Measurements from ENCODE around the gene ADAMTS6.

Gene ADAMTS6

DNA sequence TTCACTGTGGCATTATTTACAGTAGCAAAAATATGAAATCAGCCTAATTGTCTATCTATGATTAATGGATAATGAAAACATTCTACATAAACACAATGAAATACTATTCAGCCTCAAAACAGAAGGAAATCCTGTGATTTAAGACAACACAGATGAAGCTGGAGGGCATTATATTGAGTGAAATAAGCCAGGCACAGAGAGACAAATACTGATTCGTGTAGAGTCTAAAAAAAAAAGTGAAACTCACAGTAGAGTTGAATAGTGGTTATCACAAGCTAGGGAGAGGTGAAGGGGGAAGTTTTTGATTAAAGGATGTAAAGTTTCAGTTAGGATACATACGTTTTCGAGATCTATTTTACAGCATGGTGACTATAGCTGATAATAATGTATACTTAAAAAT lies 122.2 kb downstream of the ADAMTS6 start:
- no peak for DNase-seq
- no peaks in the 10 kb centered on the region for H3K4me1 ChIP-seq (ENCODE audit: control extremely low read depth in 1 of 4, control insufficient read depth in 4 of 4, insufficient read depth in 4 of 4, low read length in 3 of 4)
- ChIA-PET CTCF (no interaction called here), POLR2A (interaction anchor here (0.6 kb wide), 1 partner anchor 211 kb away, joined by 4 read pairs; no protein-coding TSS in a partner anchor)
- H3K9me3 ChIP-seq (ENCODE audit: control extremely low read depth in 1 of 5, control insufficient read depth in 4 of 5, insufficient read depth in 2 of 5, low read depth in 1 of 5, low read length in 4 of 5), result no peaks in the 10 kb centered on the region
- no peak overlapping the region for H3K4me3 ChIP-seq (ENCODE audit: control insufficient read depth in 1 of 7, extremely low read depth in 1 of 7, insufficient read depth in 4 of 7, low read depth in 2 of 7, low read length in 6 of 7)
- H3K27me3 ChIP-seq (replicated peaks in 2 of 5; ENCODE audit: control insufficient read depth in 4 of 5, insufficient read depth in 5 of 5, low read length in 4 of 5), result no peaks in the 10 kb centered on the region
- 83% methylated on average over 1 of the region's 3 CpGs for WGBS (ENCODE audit: insufficient coverage)
- no peaks in the 10 kb centered on the region for H3K36me3 ChIP-seq (ENCODE audit: control insufficient read depth in 4 of 4, insufficient read depth in 4 of 4, low read length in 3 of 4)
- no peak overlapping the region for H3K27ac ChIP-seq (ENCODE audit: insufficient read depth in 1 of 2, low read depth in 1 of 2, low read length in 2 of 2, poor library complexity in 1 of 2, severe bottlenecking in 2 of 2)

DNA sequence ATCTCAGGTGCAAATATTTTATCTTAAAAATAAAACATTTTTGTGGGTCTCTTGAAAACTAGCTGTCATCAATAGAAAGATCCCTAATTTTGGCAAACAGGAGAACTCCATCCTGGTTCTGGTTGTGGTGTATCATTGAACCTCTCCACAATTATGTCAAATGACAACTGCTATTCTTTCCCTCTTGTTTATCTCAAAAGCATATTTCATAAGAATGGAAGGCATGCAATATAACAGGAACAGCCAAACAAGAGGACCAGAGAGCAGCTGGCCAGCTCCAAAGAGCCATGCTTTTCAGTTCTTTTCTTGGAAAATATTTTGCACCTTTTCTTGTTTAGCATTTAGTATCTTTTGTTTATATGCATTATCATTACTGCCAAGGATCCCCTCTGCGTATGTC lies 125.4 kb downstream of the ADAMTS6 start:
- Histone ChIP-seq H3K4me1 (ENCODE audit: control extremely low read depth in 1 of 4, control insufficient read depth in 4 of 4, insufficient read depth in 4 of 4, low read length in 3 of 4) (no peaks in the 10 kb centered on the region), H3K36me3 (ENCODE audit: control insufficient read depth in 4 of 4, insufficient read depth in 4 of 4, low read length in 3 of 4) (no peaks in the 10 kb centered on the region), H3K27me3 (replicated peaks in 2 of 5; ENCODE audit: control insufficient read depth in 4 of 5, insufficient read depth in 5 of 5, low read length in 4 of 5) (no peaks in the 10 kb centered on the region), H3K9me3 (ENCODE audit: control extremely low read depth in 1 of 5, control insufficient read depth in 4 of 5, insufficient read depth in 2 of 5, low read depth in 1 of 5, low read length in 4 of 5) (no peaks in the 10 kb centered on the region), H3K27ac (ENCODE audit: insufficient read depth in 1 of 2, low read depth in 1 of 2, low read length in 2 of 2, poor library complexity in 1 of 2, severe bottlenecking in 2 of 2) (no peak overlapping the region), H3K4me3 (ENCODE audit: control insufficient read depth in 1 of 7, extremely low read depth in 1 of 7, insufficient read depth in 4 of 7, low read depth in 2 of 7, low read length in 6 of 7) (no peak overlapping the region)
- DNase-seq, result no peak
- WGBS (ENCODE audit: insufficient coverage), result no CpG with 5 or more reads among the region's 1 CpG
- ChIA-PET CTCF (no interaction called here), POLR2A (no interaction called here)

DNA sequence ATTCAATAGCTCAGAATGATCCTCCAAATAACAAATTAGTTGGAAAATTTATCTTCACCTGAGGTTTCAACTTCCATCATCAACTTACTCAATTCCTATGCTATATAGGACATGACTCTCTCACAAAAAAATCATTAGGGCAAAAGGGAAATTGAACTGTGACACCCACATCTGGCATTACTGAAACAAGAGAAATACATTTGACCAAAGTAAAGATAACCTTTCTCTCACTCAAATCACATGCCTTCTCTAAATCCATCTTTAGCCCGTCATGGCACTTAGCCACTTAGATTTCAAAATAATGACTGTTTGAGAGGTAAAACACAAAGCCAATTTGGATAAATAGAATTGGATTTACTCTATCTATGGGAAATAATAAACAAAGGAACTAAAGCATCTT lies 126.4 kb downstream of the ADAMTS6 start:
- no CpG with 5 or more reads among the region's 1 CpG for WGBS (ENCODE audit: insufficient coverage)
- no peaks in the 10 kb centered on the region for H3K36me3 ChIP-seq (ENCODE audit: control insufficient read depth in 4 of 4, insufficient read depth in 4 of 4, low read length in 3 of 4)
- H3K27ac ChIP-seq (ENCODE audit: insufficient read depth in 1 of 2, low read depth in 1 of 2, low read length in 2 of 2, poor library complexity in 1 of 2, severe bottlenecking in 2 of 2), result no peak overlapping the region
- H3K9me3 ChIP-seq (ENCODE audit: control extremely low read depth in 1 of 5, control insufficient read depth in 4 of 5, insufficient read depth in 2 of 5, low read depth in 1 of 5, low read length in 4 of 5), result no peaks in the 10 kb centered on the region
- H3K27me3 ChIP-seq (replicated peaks in 2 of 5; ENCODE audit: control insufficient read depth in 4 of 5, insufficient read depth in 5 of 5, low read length in 4 of 5), result no peaks in the 10 kb centered on the region
- DNase-seq, result no peak
- no peaks in the 10 kb centered on the region for H3K4me1 ChIP-seq (ENCODE audit: control extremely low read depth in 1 of 4, control insufficient read depth in 4 of 4, insufficient read depth in 4 of 4, low read length in 3 of 4)
- POLR2A ChIA-PET, result no interaction called here
- CTCF ChIA-PET, result no interaction called here
- H3K4me3 ChIP-seq (ENCODE audit: control insufficient read depth in 1 of 7, extremely low read depth in 1 of 7, insufficient read depth in 4 of 7, low read depth in 2 of 7, low read length in 6 of 7), result no peak overlapping the region

DNA sequence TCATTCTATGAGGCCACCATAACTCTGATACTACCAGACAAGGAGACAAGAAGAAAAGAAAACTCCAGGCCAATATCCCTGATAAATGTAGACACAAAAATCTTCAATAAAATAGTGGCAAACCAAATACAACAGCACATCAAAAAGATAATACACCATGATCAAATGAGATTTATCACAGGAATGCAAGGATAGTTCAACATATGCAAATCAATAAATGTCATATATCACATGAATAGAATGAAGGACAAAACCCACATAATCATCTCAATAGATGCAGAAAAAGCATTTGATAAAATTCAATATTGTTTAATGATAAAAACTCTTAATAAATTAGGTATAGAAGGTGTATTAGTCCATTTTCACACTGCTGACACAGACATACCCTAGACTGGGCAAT lies 139.9 kb downstream of the ADAMTS6 start:
- no peak overlapping the region for H3K4me3 ChIP-seq (ENCODE audit: control insufficient read depth in 1 of 7, extremely low read depth in 1 of 7, insufficient read depth in 4 of 7, low read depth in 2 of 7, low read length in 6 of 7)
- POLR2A ChIA-PET, result no interaction called here
- CTCF ChIA-PET, result no interaction called here
- DNase-seq, result no peak
- H3K4me1 ChIP-seq (ENCODE audit: control extremely low read depth in 1 of 4, control insufficient read depth in 4 of 4, insufficient read depth in 4 of 4, low read length in 3 of 4), result no peaks in the 10 kb centered on the region
- H3K27ac ChIP-seq (ENCODE audit: insufficient read depth in 1 of 2, low read depth in 1 of 2, low read length in 2 of 2, poor library complexity in 1 of 2, severe bottlenecking in 2 of 2), result no peak overlapping the region
- no peaks in the 10 kb centered on the region for H3K27me3 ChIP-seq (replicated peaks in 2 of 5; ENCODE audit: control insufficient read depth in 4 of 5, insufficient read depth in 5 of 5, low read length in 4 of 5)
- peaks cover 0 to 13% (median 0%) of the 10 kb centered on the region in 5 experiments for H3K9me3 ChIP-seq (ENCODE audit: control extremely low read depth in 1 of 5, control insufficient read depth in 4 of 5, insufficient read depth in 2 of 5, low read depth in 1 of 5, low read length in 4 of 5)
- H3K36me3 ChIP-seq (ENCODE audit: control insufficient read depth in 4 of 4, insufficient read depth in 4 of 4, low read length in 3 of 4), result no peaks in the 10 kb centered on the region

DNA sequence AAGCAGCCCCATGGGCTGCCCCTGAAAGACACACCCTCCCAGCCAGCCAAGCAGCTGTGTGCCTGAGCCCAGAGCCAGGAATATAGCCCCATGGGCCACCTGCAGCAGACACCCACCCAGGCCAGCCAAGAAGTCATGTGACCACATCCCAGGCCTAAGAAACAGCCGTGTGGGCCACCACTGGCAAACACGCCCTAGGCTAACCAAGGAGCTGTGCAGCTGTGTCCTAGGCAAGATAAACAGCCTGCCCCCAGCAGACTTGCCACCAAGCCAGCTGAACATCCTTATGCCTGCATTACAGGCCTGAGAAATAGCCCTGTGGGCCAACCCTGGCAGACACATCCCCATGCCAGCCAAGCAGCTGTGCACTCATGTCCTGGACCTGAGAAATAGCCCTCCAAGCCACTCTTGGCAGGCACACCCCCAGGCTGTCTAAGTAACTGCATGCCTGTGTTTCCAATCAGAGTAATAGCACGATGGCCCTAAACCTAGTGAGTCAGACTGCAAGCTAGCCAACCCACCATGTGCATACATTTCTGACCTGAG lies 143.0 kb downstream of the ADAMTS6 start:
- 93% methylated on average over 3 of the region's 3 CpGs for WGBS (ENCODE audit: insufficient coverage)

DNA sequence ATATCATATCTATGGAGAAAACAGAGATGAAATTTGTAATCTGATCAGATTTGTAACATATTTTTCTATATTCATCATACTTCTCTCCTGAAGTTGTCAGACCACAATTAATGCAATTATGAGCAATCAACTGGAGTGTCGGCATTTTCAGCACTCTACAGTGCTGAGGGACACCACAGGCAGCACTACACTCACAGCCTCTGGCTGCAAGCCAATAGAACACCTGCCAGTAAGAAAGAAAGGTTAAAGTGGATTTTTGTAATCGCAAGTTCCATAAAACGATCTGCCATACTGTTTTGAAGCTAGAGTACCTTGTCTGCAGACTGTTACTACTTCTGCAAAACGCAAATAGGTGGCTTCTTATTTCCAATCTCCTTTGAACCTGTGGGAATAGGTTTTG lies 147.6 kb downstream of the ADAMTS6 start:
- POLR2A ChIA-PET, result interaction anchor here (0.6 kb wide), 1 partner anchor 20 kb away, joined by 3 read pairs; no protein-coding TSS in a partner anchor
- Histone ChIP-seq H3K9me3 (ENCODE audit: control extremely low read depth in 1 of 5, control insufficient read depth in 4 of 5, insufficient read depth in 2 of 5, low read depth in 1 of 5, low read length in 4 of 5) (peaks cover 0 to 2% (median 0%) of the 10 kb centered on the region in 5 experiments), H3K27me3 (replicated peaks in 2 of 5; ENCODE audit: control insufficient read depth in 4 of 5, insufficient read depth in 5 of 5, low read length in 4 of 5) (no peaks in the 10 kb centered on the region), H3K36me3 (ENCODE audit: control insufficient read depth in 4 of 4, insufficient read depth in 4 of 4, low read length in 3 of 4) (no peaks in the 10 kb centered on the region), H3K4me1 (ENCODE audit: control extremely low read depth in 1 of 4, control insufficient read depth in 4 of 4, insufficient read depth in 4 of 4, low read length in 3 of 4) (no peaks in the 10 kb centered on the region), H3K27ac (ENCODE audit: insufficient read depth in 1 of 2, low read depth in 1 of 2, low read length in 2 of 2, poor library complexity in 1 of 2, severe bottlenecking in 2 of 2) (no peak overlapping the region), H3K4me3 (ENCODE audit: control insufficient read depth in 1 of 7, extremely low read depth in 1 of 7, insufficient read depth in 4 of 7, low read depth in 2 of 7, low read length in 6 of 7) (no peak overlapping the region)
- CTCF ChIA-PET, result no interaction called here
- WGBS (ENCODE audit: insufficient coverage), result 93% methylated on average over 4 of the region's 4 CpGs
- no peak for DNase-seq

More for the DNA sequence above, 143.0 kb downstream of the ADAMTS6 start:
- Histone ChIP-seq H3K36me3 (ENCODE audit: control insufficient read depth in 4 of 4, insufficient read depth in 4 of 4, low read length in 3 of 4) (no peaks in the 10 kb centered on the region), H3K27me3 (replicated peaks in 2 of 5; ENCODE audit: control insufficient read depth in 4 of 5, insufficient read depth in 5 of 5, low read length in 4 of 5) (no peaks in the 10 kb centered on the region), H3K27ac (ENCODE audit: insufficient read depth in 1 of 2, low read depth in 1 of 2, low read length in 2 of 2, poor library complexity in 1 of 2, severe bottlenecking in 2 of 2) (no peak overlapping the region), H3K9me3 (ENCODE audit: control extremely low read depth in 1 of 5, control insufficient read depth in 4 of 5, insufficient read depth in 2 of 5, low read depth in 1 of 5, low read length in 4 of 5) (peaks cover 0 to 11% (median 0%) of the 10 kb centered on the region in 5 experiments), H3K4me3 (ENCODE audit: control insufficient read depth in 1 of 7, extremely low read depth in 1 of 7, insufficient read depth in 4 of 7, low read depth in 2 of 7, low read length in 6 of 7) (no peak overlapping the region), H3K4me1 (ENCODE audit: control extremely low read depth in 1 of 4, control insufficient read depth in 4 of 4, insufficient read depth in 4 of 4, low read length in 3 of 4) (no peaks in the 10 kb centered on the region)
- DNase-seq, result no peak
- POLR2A ChIA-PET, result no interaction called here
- CTCF ChIA-PET, result no interaction called here

DNA sequence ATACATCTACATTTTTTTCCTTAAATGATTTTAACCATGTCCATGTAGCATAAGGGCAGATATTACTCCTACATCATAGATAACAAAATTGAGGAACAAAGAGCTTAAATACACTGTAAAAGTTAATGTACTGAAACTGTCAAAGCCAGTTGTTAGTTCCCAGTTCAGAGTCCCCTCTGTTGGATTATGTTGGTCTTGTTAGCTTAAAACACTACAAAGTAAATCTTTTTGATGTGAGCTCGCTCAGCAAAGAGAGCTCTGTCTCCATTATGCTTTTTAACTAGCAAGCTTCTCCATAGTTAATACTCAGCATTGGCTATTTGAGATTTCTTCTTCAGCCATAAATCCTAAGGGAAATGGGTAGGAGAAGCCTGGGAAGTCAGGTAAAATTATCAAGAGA lies 149.1 kb downstream of the ADAMTS6 start:
- POLR2A ChIA-PET, result no interaction called here

More for the DNA sequence above, 149.1 kb downstream of the ADAMTS6 start:
- Histone ChIP-seq H3K27me3 (replicated peaks in 2 of 5; ENCODE audit: control insufficient read depth in 4 of 5, insufficient read depth in 5 of 5, low read length in 4 of 5) (no peaks in the 10 kb centered on the region), H3K27ac (ENCODE audit: insufficient read depth in 1 of 2, low read depth in 1 of 2, low read length in 2 of 2, poor library complexity in 1 of 2, severe bottlenecking in 2 of 2) (no peak overlapping the region), H3K36me3 (ENCODE audit: control insufficient read depth in 4 of 4, insufficient read depth in 4 of 4, low read length in 3 of 4) (no peaks in the 10 kb centered on the region), H3K9me3 (ENCODE audit: control extremely low read depth in 1 of 5, control insufficient read depth in 4 of 5, insufficient read depth in 2 of 5, low read depth in 1 of 5, low read length in 4 of 5) (no peaks in the 10 kb centered on the region), H3K4me1 (ENCODE audit: control extremely low read depth in 1 of 4, control insufficient read depth in 4 of 4, insufficient read depth in 4 of 4, low read length in 3 of 4) (no peaks in the 10 kb centered on the region), H3K4me3 (ENCODE audit: control insufficient read depth in 1 of 7, extremely low read depth in 1 of 7, insufficient read depth in 4 of 7, low read depth in 2 of 7, low read length in 6 of 7) (no peak overlapping the region)
- WGBS (ENCODE audit: insufficient coverage), result no CpG with 5 or more reads among the region's 1 CpG
- CTCF ChIA-PET, result interaction anchor here (1.1 kb wide), 1 partner anchor 50 kb away, joined by 3 read pairs; no protein-coding TSS in a partner anchor
- no peak for DNase-seq
